Left cardiac atrium (tissue), 4 donors: ENCODE data around the gene CCNY. TPM values are rescaled to one million over a fixed set of nuclear protein-coding genes. Genes with fewer than 3 reads are reported as not detected.

Experiments
- ATAC-seq, 2 donors: fragments of 200-7000 bp; cut with Tn5 transposase; one replicate each; pipeline ENCODE4 v1.9.1; 2020; ENCODE audit warnings: mild to moderate bottlenecking in 2 of 2, moderate library complexity in 2 of 2
- DNase-seq: peaks from one replicate; pipeline ENCODE4 v3.0.0-alpha.2; 2020
- intact Hi-C, 2 donors: fragments of 100-400 bp; cut with DNase I; formaldehyde crosslinking; loops; one replicate each; pipeline versions ENCODE4 v1.14.1 to v1.15.1; 2022 to 2023
- total RNA-seq, 2 donors: library from RNA; stranded (reverse); fragmentation: NEBNext Ultra II Directional; extraction: Animal tissue kit (Norgen Biotek cat#: 25700); gene quantifications; one replicate each; pipeline ENCODE4 v1.2.1, GENCODE V29; 2021
- donor health status: DM: no; HTN: yes; CAD: no.
- donor health status: DM: no; HTN: yes; CAD: no; lungs with severe emphysema.
- donor health status: DM: yes; HTN: yes; CAD: no.
- donor health status: Dilated cardiomyopathy.

CCNY gene
- total RNA-seq, 2 donors from 2014 or later, result 59.3 to 76.5 TPM

GRCh38 chr10:35456153-35456720, 119.9 kb downstream of the CCNY start:
- DNase-seq, result no peak
- intact Hi-C loops, result loop anchor here in 1 of 2 donors (10.0 kb wide), 1 partner anchor 121 kb away; the partner anchor contains the start of gene CCNY
- no peak for ATAC-seq

DNA sequence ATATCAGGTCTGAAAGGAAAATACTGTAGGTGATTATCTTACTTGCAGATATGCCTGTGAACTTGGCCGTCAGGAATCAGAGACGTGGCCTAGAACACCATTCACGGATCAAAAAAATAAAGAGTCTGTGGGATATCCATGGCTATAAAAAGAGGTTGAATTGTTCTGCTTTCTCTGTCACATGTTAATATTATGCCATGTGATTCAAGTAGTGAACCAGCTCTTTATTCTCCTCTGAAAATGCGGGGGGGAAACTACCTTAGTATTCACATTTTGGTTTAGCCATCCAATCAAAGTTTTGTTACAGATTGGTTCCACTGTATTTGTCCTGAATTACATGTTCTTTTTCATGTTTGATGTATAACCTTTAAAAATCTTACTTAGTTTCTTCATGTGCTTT, 120.5 kb downstream of the CCNY start:
- ATAC-seq, result no peak
- intact Hi-C loops, result loop anchor here in 1 of 2 donors (10.0 kb wide), 1 partner anchor 122 kb away; the partner anchor contains the start of gene CCNY
- DNase-seq, result no peak

DNA sequence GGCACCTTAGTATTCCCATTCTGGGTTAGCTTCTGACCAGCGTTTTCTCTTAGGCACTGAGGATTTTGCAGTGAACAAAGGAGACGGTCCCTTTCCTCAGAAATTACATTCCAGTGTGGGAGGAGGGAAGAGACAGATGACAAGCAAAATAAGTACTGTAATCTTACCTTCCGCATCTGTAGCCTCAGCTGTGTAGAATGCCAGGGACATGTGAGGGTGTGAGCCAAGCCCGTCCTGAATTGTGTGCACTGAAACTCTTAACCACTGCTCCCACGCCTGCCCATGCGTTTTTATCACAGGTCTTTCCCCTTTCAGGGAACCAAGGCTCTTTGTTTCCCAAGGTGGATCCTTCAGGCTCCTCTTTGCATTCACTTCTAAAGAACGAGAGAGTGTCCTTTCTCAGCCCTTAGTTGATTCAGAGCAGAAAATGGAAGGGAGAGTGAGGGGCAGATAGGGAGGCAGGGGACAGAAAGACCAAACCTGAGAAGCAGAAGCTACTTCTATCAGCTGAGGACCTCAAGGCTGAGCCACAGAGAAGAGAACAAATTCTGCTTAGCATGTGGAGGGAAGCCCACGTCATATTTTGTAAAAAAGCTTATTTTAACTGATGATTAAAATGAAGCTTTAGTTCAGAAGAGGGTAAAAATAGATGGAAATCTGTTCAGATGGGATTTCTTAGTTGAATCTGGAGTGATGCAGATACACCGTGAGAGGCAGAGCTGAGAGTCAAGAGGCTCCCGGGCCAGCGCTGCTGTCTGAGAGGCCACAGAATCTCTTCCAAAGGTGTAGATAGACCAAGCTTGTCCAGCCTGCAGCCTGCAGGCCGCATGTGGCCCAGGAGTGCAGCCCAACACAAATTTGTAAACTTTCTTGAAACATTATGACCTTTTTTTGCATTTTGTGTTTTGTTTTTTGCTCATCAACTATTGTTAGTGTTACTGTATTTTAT, 122.5 kb downstream of the CCNY start:
- intact Hi-C loops, result loop anchor here in 1 of 2 donors (10.0 kb wide), 1 partner anchor 124 kb away; the partner anchor contains the start of gene CCNY
- DNase-seq, result no peak
- ATAC-seq, result peak in 1 of 2 donors; percentile 25

- DNase-seq, result no peak
- no peak for ATAC-seq
- intact Hi-C loops, result loop anchor here in 1 of 2 donors (10.0 kb wide), 1 partner anchor 125 kb away; the partner anchor contains the start of gene CCNY
Measured at GRCh38 chr10:35459449-35459847, 123.1 kb downstream of the CCNY start.

DNA sequence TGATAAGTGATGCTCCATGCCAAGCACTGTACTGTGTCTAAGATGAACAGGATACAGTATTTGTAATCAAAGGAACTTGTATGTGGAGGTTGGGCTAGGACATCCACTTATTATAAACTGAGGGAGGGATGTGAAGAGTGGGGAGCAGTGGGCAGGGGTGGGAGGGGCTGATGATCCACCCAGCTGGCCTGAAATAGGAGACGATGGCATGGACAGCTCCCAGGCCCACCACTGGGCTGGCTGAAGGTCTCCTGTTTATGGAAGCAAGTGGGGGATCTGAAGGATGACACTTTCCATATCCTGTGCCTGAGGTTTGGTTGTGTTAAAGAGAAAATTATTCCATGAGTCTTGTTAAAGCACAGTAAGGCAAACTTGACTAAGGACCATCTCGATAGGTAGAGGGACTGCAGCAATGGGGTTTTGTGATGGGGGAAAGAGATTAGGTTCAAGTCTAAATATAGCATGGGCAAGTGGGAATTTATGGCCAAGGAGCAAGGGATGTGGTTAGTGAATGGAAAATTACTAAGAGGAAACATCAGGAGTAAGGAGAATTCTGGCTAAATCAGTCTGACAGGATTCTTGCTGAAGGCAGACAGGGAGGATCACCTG, 124.6 kb downstream of the CCNY start:
- DNase-seq (no peak), ATAC-seq (peak in 1 of 2 donors; percentile 46)
- intact Hi-C loops, result no loop called here

DNA sequence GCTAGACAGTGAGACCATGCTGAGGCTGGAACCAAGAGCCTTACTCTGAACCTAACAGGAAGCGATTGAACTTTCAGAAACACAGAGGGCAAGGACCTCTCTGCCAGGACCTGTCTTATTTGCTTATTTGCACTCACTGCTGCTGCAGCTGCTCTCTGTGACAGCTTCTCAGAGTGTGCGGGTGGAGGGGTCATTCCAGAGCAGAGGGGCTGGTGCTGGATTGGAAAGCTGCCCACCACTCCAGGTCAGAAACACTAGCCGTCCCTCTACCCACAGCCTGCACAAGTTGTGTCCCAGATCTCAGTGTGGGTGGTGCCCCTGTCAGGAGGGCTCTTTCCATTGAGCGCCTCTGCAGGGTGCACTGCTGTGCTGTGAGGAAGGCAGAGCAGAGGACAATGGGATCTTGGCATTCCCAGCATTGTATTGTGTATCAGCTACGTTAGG, 126.2 kb downstream of the CCNY start:
- ATAC-seq (peak; percentile 30 to 31), DNase-seq (no peak)
- intact Hi-C loops, result no loop called here

GRCh38 chr10:35463105-35463867, 127.0 kb downstream of the CCNY start:
- ATAC-seq, result no peak
- intact Hi-C loops, result no loop called here
- DNase-seq, result no peak

DNA sequence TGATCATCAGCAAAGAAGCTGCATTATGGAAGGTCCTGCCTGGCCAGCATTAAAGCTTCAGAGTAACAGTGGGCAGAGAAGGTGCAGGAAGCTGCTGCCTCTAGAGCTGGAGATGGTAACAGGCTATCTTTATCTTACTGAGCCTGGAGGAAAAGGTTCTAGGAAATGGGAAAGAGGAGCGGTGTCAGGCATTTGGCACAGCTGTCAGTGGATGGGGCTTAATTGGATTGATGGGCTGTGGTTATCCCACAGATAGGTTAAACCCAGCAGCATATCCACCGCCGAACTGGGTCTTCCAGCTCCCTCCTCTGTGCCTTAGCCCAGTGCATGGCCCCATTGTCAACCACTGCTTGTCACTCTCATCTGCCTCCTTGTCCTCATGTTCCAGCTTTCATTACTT, 127.6 kb downstream of the CCNY start:
- intact Hi-C loops, result no loop called here
- ATAC-seq (no peak), DNase-seq (no peak)

GRCh38 chr10:35464825-35465456, 128.6 kb downstream of the CCNY start:
- ATAC-seq (peak in 1 of 2 donors; percentile 13), DNase-seq (no peak)
- intact Hi-C loops, result no loop called here

- DNase-seq (no peak), ATAC-seq (peak in 1 of 2 donors; percentile 19)
- intact Hi-C loops, result no loop called here
Measured at GRCh38 chr10:35465673-35466072, 129.4 kb downstream of the CCNY start.

DNA sequence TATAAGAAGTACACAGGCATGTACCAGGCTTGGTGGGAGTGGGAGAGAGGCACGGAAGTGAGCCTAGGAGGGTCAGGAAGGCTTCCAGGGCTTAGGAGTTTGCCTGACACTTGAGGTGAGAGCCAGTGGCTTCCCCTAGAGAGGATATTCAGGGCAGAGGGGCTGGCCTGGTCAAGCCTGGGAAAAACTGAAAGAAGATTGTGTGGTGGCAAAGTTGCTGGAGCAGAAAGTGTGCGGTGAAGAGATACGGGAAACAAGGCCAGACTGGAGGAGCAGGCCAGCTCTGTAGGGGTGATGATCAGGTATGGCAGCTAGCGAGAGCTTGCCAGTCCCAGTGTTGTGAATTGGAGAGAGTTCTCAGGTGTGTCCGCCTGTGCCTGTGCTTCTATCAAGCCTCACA, 129.9 kb downstream of the CCNY start:
- DNase-seq (no peak), ATAC-seq (no peak)
- intact Hi-C loops, result no loop called here

DNA sequence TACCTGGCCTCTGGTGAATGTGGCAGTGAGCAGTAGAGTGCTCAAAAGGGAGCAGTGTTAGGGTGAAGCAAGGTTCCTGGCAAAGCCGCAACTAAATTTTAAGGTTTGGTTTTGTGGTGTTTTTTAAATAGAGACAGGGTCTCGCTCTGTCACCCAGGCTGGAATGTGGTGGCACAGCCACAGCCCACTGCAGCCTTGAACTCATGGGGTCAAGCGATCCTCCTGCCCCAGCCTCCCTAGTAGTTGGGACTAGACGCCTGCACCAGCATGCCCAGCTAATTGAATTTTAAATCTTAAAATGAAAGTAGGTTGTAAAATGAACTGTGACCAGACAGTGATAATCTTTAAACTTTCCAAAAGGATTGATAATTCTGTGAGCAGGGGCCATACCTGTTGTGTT, 130.4 kb downstream of the CCNY start:
- no peak for ATAC-seq
- intact Hi-C loops, result no loop called here
- DNase-seq, result no peak

- ATAC-seq (no peak), DNase-seq (no peak)
- intact Hi-C loops, result no loop called here
Measured at GRCh38 chr10:35467186-35467585, 130.9 kb downstream of the CCNY start.

GRCh38 chr10:35470248-35470924, 134.1 kb downstream of the CCNY start:
- ATAC-seq (peak; percentile 79 to 81), DNase-seq (no peak)
- intact Hi-C loops, result no loop called here

DNA sequence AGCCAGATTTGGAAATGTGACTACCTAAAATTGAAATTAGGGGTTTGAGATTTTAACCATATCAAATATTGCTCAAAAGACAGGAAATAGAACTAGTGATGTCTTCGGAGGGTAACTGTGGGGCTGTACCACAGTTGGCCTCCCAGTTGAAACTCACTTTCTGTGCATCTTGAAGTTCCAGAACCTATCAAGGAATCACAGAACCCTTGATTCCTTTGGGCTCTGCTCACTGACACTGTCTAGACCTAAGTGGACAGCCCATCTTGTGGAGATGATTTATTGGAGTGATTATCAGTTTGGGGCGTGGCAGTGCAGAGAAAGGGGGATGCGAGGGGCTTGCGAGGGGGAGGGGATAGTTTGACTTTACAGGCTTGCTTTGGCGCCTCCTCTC, 134.6 kb downstream of the CCNY start:
- DNase-seq (no peak), ATAC-seq (peak in 1 of 2 donors; percentile 16)
- intact Hi-C loops, result no loop called here

DNA sequence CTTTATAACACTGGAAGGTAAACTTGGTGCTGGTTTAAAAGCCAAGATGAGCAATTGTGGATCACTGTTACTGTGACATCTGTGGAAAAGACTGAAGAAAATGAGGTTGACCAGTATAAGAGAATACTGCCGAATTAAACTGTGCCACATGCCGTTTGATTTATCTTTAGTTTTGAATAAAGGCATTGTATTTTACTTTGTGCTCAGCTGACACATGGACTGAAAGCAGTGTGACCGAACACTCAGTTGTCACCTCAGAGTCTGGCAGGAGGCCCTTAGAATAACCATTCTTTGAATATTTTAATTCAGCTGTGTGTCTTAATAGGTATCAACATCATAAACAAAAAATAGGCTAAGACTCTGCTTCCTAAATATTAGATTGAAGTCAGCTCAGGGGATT, 135.1 kb downstream of the CCNY start:
- intact Hi-C loops, result no loop called here
- DNase-seq (no peak), ATAC-seq (peak; percentile 41 to 49)

DNA sequence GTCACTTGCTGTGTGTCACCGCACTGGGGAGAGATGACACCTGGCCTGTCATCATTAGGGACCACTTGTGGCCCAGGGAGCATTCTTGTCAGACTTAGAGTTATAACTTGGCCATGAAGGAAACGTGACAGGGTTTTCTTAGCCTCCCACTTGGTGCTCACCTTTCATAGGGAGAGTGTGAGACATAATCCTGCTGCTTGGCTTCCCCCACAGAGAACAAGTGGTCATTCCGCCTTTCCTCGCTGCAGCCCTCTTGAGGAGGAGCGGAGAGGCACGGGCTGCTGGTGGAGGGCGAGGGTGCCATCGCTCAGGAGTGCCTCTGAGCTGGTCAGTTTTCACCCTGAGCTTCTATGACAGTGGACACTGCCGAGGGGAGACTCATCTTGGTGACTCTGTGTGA, 143.8 kb downstream of the CCNY start:
- ATAC-seq, result no peak
- no peak for DNase-seq
- intact Hi-C loops, result no loop called here

DNA sequence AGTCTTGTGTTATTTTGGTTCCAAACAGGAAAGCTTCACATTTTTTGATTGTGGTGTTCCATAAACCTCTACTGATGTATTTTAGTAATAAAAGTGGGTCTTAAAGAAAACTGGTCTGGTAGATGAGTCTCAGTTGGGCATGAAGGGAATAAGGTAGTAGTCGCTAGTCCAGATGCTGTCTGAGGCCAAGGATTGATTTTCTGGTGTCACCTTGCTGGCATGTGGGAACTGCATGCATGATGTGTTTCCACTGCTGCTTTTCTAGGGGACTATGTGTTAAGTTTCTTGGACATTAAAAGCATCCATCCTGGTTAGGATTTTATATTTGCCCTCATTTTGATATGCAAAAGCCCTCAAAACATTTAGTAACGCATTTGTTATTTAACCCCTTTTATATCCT, 145.1 kb downstream of the CCNY start:
- intact Hi-C loops, result no loop called here
- no peak for ATAC-seq
- no peak for DNase-seq
